Hematopoietic multipotent progenitor cell treated with erythropoietin and hydrocortisone succinate and interleukin-3 and kit ligand, for 8 days (in vitro differentiated cells): ENCODE results near the gene FBXO15.
A peak's percentile ranks its signal among the peaks of the same experiment; 100 is the strongest.

Experiments
- DNase-seq: peaks from one replicate; pipeline ENCODE4 v3.0.0-alpha.2; 2015

Gene FBXO15

DNA sequence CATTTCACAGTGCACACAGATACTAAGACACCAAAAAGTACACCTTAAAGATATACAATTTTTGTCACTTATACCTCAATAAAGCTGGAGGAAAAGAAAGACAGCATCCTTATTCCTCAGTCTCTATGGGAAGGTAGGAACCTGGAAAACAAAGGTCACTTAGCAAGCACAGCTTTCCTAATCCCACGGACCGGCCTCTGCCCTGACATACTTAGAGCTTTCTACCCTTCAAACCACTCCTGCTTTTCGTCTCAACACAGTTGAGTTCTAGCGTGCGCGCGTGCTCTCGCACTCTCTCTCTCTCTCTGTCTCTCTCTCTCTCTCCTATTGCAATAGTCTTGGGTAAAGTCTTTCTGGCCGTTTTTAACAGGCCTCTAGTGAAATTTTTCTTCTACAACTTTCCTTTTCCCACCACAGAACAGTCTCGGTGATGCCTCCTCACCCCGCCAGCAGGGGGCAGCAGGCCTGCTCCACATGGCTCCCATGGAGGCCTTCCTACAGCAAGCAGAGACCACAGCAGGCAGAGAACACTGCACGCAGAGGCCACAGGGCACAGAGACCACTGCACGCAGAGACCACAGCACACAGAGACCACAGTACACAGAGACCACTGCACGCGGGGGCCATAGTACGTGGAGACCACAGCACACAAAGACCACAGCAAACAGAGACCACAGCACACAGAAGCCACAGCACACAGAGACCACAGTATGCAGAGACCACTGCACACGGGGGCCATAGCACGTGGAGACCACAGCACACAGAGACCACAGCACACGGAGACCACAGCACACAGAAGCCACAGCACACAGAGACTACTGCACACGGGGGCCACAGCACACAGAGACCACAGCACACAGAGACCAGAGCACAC, 106.9 kb downstream of the FBXO15 start:
- peak; percentile 48 for DNase-seq

DNA sequence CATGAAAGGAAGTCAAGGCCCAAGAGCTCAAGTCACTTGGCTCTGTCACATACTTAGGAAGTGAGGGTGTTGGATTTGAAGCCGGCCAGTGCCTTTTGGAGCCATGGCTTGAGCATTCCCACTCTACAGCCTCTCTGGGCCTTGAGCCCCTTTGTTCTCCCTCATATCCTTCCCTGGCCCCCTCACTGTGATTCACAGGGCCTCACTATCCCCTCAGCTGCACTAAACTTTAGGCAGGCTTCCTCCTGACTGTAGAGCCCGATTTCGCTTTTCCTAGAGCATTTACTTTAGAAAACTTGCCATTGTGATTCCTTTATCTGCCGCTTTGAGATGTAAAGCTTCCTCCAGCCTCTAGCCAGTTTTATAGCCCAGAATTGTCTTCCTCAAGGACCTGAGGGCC, 107.6 kb downstream of the FBXO15 start:
- no peak for DNase-seq

DNA sequence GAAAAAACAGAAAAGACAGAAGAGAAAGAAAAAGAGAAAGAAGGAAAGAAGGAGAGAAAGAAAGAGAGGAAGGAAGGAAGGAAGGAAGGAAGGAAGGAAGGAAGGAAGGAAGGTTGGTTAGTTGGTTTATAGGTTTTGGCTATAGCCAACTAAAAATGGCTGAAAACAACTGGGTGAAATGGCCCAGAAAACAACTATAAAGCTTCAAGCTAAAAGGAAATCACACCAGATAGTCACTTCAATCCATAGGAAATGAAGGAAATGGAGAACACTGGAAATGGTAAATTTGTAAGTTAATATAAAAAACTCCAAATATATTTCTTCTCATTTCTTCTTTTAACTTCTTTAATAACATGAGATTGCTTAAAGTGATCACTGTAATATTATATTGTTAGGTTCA, 118.5 kb downstream of the FBXO15 start:
- no peak for DNase-seq
